ENCODE data around the gene KRTAP12-2.
"Not testable (repeated sequence)": the region's sequence is repeated elsewhere in the genome, so short reads cannot be mapped to it uniquely, and the experiment has no call there.

KRTAP12-2 gene

GRCh38 chr21:44702111-44702972, 35.6 kb upstream of the KRTAP12-2 start:
- no peak for FAIRE-seq

- no peak for FAIRE-seq
Measured at GRCh38 chr21:44701541-44701940, 34.8 kb upstream of the KRTAP12-2 start.

DNA sequence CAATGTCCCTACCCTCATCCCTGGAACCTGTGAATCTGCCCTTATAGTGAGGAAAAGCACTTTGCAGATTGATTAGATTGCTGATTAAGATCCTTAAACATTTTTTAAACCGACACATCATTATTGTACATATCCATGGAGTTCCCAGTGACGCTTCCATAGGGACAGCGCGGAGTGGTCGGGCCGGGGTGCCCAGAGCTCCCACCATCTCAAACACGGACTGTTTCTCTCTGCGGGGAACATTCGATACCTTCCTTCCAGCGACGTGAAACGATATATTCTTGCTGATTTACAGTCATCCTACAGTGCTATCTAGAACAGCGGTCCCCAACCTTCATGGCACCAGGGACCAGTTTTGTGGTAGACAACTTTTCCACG, 34.3 kb upstream of the KRTAP12-2 start:
- FAIRE-seq, result no peak

- no peak for FAIRE-seq
Measured at GRCh38 chr21:44700101-44701022, 33.6 kb upstream of the KRTAP12-2 start.

- FAIRE-seq, result no peak
Measured at GRCh38 chr21:44699502-44700001, 32.8 kb upstream of the KRTAP12-2 start.

DNA sequence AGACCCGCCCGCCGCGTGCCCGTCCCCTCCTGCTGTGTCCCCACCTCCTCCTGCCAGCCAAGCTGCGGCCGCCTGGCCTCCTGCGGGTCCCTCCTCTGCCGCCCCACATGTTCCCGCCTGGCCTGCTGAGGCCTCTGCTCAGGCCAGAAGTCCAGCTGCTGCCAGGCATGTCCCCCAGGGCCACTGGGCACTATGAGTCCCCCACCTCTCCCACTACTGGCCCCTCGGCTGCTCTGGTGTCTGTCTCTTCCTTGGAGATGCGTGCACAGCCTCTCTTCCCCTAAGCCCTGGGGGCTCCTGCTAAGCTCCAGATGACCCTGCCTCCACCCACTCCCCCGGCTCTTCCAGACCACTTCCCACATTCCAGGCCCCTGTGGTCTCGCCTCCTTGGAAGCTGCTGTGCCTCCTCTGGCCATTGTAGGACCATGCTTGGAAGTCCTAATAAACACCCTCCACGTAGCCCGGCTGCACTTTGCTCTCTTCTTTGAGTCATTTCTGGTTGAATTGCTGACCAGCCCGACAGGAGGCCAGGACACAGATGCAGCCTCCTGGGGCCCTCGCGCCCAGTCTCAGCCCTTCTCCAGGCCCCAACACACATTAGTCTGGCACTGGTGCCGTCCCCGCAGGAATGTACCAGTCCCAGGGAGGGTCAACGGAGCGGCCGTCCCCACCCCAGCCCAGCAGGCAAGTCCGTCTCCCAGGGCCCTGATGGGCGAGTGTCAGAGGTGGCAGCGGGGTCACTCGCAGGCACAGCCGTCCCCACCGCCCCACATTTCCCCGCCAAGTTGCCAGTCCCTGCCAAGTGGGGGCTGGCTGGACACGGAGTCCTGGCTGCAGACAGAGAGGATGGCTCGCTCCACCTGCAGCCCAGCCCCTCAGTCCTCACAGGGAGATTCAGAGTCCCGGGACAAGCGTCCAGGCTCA, 31.3 kb upstream of the KRTAP12-2 start:
- FAIRE-seq, result no peak

DNA sequence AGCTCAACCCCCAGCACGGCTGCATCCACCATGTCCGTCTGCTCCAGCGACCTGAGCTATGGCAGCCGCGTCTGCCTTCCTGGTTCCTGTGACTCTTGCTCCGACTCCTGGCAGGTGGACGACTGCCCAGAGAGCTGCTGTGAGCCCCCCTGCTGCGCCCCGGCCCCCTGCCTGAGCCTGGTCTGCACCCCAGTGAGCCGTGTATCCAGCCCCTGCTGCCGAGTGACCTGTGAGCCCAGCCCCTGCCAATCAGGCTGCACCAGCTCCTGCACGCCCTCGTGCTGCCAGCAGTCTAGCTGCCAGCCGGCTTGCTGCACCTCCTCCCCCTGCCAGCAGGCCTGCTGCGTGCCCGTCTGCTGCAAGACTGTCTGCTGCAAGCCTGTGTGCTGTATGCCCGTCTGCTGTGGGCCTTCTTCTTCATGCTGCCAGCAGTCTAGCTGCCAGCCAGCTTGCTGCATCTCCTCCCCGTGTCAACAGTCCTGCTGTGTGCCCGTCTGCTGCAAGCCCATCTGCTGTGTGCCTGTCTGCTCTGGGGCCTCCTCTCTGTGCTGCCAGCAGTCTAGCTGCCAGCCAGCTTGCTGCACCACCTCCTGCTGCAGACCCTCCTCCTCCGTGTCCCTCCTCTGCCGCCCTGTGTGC, 30.6 kb upstream of the KRTAP12-2 start, which contains the start of gene KRTAP10-12:
TSS of gene KRTAP10-12 (plus strand) at position 1 of the 639 bp plus-strand sequence. CDS start at position 31, 30 bp downstream.
- not testable (repeated sequence) for FAIRE-seq

DNA sequence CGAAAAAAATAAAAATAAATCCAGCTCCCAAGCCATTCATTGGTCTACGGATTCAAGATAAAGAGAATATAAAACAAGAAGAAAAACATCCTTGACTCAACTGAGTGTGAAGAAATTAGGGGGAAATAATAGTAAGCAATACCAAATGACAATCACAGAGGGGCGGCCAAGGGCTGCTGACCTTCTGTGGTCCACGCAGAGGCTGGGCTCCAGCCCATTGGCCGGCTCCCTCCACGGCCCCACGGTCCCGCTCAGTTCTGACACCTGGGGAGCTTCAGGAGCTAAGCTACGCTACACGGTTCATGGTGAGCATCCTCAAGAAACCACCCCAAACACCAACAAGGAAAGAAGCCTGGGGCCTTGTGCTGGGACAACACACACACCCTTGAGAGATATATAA, 29.8 kb upstream of the KRTAP12-2 start:
- no peak for FAIRE-seq

DNA sequence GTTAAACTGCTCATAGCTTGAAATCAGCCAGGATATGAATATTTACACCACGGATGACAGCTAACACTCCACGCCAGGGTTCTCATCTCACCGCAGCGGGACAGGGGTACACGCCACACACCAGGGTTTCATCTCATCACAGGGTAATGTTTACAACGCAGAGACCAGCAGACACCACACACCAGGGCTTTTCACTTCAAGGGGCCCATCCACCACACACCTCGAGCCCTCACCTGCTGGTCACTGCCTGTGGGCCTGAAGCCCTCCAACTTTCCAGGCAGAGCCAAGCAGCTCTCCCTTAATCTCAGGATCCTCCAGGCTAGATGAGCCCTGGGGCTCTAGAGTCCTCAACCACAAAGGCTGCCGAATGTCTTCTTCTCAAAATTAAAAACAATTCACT, 28.9 kb upstream of the KRTAP12-2 start:
- FAIRE-seq, result no peak

DNA sequence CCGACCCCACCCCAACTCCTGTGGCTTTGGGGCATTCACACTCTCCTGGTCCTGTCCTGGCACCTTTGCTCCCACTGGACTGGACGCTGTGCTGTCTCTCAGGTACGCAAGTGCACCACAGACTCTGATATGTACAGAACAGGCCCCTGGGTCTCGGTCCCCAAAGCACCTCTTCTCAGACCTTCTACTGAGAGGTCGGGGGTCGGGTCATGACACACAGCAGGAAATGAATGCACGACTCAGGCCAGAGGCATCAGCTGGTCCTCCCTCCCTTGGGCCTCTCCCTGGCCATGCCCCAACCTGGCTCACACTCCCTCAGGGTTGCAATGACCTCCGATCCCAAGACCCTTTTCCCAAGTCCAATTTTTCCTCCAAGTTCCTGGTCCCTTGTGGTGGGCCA, 28.5 kb upstream of the KRTAP12-2 start:
- no peak for FAIRE-seq

DNA sequence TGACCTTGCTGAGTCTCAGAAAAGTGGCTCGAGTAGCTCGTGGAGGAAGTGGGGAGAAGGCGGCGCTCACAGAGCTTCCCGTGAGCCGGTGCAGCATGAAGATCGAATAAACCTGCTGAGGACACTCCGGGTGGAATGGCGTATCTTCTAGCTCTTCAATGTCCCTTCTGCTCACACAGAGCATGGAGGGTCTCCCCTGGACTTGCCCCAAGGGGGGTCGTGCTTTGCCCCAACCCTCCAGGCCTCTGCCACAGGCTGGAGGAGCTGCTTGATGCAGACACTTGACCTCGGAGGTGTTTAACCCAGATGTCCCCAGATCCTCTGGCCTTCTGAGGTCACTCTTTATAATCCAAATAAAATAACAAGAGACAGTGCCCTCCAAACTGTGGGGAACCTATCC, 28.0 kb upstream of the KRTAP12-2 start:
- FAIRE-seq, result no peak

DNA sequence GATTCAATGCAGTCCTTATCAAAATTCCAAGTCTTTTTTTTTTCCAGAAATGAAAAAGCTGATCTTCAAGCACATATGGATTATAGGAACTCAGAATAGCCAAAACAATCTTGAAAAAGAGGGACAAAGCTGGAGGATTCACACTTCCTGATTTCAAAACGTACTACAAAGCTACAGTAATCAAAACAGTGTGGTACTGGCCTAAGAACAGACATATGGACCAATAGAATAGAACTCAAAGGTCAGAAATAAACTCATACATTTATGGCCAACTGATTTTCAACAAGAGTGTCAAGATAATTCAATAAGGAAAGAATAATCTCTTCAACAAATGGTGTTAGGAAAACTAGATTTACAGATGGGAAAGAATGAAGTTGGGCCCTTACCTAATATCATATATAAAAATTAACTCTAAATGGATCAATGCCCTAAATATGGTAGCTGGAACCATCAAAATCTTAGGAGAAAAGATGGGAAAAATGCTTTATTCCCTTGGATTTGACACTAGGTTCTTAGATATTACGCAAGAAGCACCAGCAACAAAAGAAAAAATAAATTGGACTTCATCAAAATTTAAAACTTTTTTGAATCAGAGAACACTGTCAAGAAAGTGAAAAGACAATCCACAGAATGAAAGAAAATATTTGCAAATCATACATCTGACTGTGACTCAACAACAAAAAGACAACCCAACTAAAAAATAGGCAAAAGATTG, 26.2 kb upstream of the KRTAP12-2 start:
- FAIRE-seq, result no peak

- no peak for FAIRE-seq
Measured at GRCh38 chr21:44691686-44692085, 25.0 kb upstream of the KRTAP12-2 start.

DNA sequence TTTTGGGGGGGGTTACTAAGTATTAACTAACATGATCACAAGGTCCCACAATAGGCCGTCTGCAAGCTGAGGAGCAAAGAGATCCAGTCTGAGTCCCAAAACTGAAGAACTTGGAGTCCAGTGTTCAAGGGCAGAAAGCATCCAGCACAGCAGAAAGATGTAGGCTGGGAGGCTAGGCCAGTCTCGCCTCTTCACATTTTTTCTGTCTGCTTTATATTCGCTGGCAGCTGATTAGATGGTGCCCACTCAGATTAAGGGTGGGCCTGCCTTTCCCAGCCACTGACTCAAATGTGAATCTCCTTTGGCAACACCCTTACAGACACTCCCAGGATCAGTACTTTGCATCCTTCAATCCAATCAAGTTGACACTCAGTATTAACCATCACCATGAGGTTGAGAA, 23.0 kb upstream of the KRTAP12-2 start:
- FAIRE-seq, result not testable (repeated sequence)

- no peak for FAIRE-seq
Measured at GRCh38 chr21:44687671-44688070, 20.9 kb upstream of the KRTAP12-2 start.

GRCh38 chr21:44686843-44687561, 20.3 kb upstream of the KRTAP12-2 start:
- no peak for FAIRE-seq

GRCh38 chr21:44686000-44686781, 19.5 kb upstream of the KRTAP12-2 start:
- FAIRE-seq, result no peak

GRCh38 chr21:44685050-44685449, 18.3 kb upstream of the KRTAP12-2 start:
- FAIRE-seq, result not testable (repeated sequence)

DNA sequence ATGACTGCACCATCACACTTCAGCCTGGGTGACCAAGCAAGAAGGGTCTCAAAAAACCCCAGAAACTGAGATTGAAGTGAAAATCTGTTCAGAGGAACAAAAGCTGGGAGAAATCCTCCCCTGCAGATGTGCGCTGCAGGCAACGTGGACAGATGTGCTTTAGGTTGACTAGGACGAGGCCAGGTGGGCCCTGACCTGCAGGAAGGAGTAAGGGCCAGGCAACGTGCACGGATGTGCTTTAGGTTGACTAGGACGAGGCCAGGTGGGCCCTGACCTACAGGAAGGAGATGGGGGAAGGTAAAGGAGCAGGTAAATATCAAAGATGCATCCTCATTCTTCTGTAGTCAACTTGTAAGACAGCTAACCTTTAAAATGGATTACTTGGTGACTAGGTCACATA, 17.8 kb upstream of the KRTAP12-2 start:
- no peak for FAIRE-seq
